Fibroblast of lung (primary cell): ENCODE data around the gene C1QTNF1.

Source experiments
- CTCF ChIP-seq, 2 donors: IDR thresholded peaks in 1 of 2; conservative IDR thresholded peaks in 1 of 2; 1 replicate in 1 of 2; 2 replicates in 1 of 2; pipeline ENCODE4 v1.5.1; 2011 to 2012; ENCODE audit warnings: low read length in 2 of 2, control low read depth in 1 of 2, inconsistent platforms in 1 of 2, low read depth in 1 of 2, mild to moderate bottlenecking in 1 of 2
- EZH2 ChIP-seq: IDR thresholded peaks from 2 replicates; pipeline ENCODE4 v1.5.1; 2012; ENCODE audit warnings: low read length, control low read depth, mild to moderate bottlenecking; ENCODE audit errors: missing control alignments

GRCh38 chr17:78977997-78978973 is 45.7 kb upstream of the C1QTNF1 start:
- TF ChIP-seq CTCF (conservative IDR thresholded peaks at IDR 0.05 in 1 of 2, IDR thresholded peaks at IDR 0.05 in 1 of 2; ENCODE audit: low read depth in 1 of 2, low read length in 2 of 2) (no peak), EZH2 (no peak)
